Tibial nerve (tissue), 4 donors: ENCODE data around the gene LIPC.

Experiments used
- EP300 ChIP-seq, 2 donors: sonication (generic); formaldehyde crosslinking; IDR thresholded peaks; one replicate each; pipeline ENCODE4 v1.6.1; 2017; ENCODE audit warnings: antibody characterized with exemption in 2 of 2, mild to moderate bottlenecking in 1 of 2
- POLR2A ChIP-seq, 2 donors: fragments of 450-650 bp; IDR thresholded peaks; one replicate each; pipeline ENCODE4 v1.6.1; 2017; ENCODE audit warnings: antibody characterized with exemption in 2 of 2, mild to moderate bottlenecking in 2 of 2, moderate library complexity in 2 of 2
- TF ChIP-seq, protein P1 (sequence below), 5 experiments: fragments of 200-600 bp in 3 of 5; fragments of 450-650 bp in 2 of 5; sonication (generic) in 3 of 5; IDR thresholded peaks; one replicate each; pipeline ENCODE4 v1.5.1; 2016 to 2019; ENCODE audit warnings: antibody characterized with exemption in 5 of 5, mild to moderate bottlenecking in 3 of 5, moderate library complexity in 2 of 5

DNA sequence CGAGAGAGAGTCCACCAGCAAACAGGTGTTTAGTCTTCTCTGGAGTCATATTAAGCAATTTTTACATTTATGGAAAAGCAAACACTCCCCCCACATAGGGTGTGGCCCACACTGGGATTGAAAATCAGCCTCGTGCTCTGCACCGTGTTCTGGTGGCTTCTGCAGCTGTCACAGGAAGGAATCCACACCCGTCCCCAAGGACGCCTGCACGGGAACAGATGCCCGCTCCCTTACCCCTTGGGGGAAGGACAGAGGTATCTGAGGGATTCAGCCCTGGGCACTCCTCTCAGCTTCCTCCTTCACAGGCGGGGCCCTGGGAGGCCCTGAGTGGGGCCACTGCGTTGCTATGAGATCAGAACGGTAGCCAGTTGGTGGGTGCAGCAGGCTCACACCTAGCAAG is 27.8 kb downstream of the LIPC start:
- TF ChIP-seq, protein P1, sequence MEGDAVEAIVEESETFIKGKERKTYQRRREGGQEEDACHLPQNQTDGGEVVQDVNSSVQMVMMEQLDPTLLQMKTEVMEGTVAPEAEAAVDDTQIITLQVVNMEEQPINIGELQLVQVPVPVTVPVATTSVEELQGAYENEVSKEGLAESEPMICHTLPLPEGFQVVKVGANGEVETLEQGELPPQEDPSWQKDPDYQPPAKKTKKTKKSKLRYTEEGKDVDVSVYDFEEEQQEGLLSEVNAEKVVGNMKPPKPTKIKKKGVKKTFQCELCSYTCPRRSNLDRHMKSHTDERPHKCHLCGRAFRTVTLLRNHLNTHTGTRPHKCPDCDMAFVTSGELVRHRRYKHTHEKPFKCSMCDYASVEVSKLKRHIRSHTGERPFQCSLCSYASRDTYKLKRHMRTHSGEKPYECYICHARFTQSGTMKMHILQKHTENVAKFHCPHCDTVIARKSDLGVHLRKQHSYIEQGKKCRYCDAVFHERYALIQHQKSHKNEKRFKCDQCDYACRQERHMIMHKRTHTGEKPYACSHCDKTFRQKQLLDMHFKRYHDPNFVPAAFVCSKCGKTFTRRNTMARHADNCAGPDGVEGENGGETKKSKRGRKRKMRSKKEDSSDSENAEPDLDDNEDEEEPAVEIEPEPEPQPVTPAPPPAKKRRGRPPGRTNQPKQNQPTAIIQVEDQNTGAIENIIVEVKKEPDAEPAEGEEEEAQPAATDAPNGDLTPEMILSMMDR (IDR thresholded peaks at IDR 0.05): no peak
- no peak for TF ChIP-seq POLR2A (IDR thresholded peaks at IDR 0.05)
- peak in 1 of 2 donors; percentile 44 for TF ChIP-seq EP300 (IDR thresholded peaks at IDR 0.05)
